AG09309 (cell line): ENCODE measurements around the gene REG1B.

Experiments
- DNase-seq: peaks from one replicate; pipeline ENCODE4 v3.0.0-alpha.2; 2010; ENCODE audit warnings: low read depth
- H3K4me3 ChIP-seq: 2 replicates; pipeline ENCODE4 v1.5.1; 2011; ENCODE audit warnings: mild to moderate bottlenecking, low read depth, low read length, moderate library complexity; ENCODE audit not compliant: control insufficient read depth
- TF ChIP-seq, protein P1 (sequence below): IDR thresholded peaks from 2 replicates; pipeline ENCODE4 v1.5.1; 2011; ENCODE audit warnings: mild to moderate bottlenecking, low read depth, low read length, inconsistent platforms; ENCODE audit not compliant: insufficient read depth, control insufficient read depth; ENCODE audit errors: missing control alignments

Gene REG1B

GRCh38 chr2:79086255-79086654 lies 1.5 kb downstream of the REG1B start:
- H3K4me3 ChIP-seq = no peak overlapping the region
- TF ChIP-seq, protein P1, sequence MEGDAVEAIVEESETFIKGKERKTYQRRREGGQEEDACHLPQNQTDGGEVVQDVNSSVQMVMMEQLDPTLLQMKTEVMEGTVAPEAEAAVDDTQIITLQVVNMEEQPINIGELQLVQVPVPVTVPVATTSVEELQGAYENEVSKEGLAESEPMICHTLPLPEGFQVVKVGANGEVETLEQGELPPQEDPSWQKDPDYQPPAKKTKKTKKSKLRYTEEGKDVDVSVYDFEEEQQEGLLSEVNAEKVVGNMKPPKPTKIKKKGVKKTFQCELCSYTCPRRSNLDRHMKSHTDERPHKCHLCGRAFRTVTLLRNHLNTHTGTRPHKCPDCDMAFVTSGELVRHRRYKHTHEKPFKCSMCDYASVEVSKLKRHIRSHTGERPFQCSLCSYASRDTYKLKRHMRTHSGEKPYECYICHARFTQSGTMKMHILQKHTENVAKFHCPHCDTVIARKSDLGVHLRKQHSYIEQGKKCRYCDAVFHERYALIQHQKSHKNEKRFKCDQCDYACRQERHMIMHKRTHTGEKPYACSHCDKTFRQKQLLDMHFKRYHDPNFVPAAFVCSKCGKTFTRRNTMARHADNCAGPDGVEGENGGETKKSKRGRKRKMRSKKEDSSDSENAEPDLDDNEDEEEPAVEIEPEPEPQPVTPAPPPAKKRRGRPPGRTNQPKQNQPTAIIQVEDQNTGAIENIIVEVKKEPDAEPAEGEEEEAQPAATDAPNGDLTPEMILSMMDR = no peak
- no peak for DNase-seq

DNA sequence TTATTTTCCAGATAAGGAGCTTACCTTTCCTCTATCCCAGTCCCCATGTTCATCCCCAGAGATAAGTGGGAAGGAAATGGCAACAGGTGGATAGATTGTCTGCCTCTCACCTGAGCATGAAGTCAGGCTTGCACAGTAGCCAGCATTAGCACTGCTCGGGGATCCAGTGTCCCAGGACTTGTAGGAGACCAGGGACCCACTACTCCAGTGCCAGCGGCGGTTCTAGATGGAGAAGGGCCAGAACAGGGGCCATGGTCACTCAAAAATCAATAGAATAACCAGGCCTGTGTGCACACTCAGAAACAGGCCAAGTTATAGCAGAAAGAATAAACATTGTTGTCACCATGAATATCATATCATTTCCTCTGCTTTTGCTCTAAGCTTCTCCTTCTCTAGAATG lies 2.4 kb downstream of the REG1B start:
- no peak for DNase-seq
- no peak overlapping the region for H3K4me3 ChIP-seq
- TF ChIP-seq, protein P1 = no peak

DNA sequence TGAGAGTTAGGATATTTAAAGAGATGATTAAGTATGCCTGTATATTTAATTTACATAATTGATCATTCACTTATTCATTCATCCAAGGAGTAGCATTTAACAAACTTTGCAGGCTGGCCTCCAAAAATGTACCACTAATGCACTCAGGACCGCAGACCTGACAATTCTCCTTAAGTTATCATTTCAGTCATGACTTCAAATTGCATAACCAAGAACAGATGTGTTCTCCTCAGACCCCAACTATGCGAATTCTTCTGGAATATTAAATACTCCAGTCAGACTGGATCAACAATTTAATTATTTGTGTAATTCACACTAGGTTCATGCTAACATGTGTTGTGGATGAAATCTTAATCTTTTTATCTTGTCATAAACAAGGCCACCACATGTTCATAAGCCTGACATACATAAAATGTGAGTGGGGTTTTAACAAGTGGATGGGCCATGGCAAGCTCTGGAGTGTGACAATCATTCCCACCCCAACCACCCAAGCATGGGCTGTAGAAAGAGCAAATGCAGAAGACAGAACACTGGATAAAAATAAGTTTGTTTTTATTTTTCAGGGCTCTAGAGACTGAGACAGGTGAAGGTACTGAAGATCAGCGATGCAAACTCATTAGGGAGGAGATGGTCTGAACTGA lies 3.2 kb downstream of the REG1B start:
- TF ChIP-seq, protein P1 = no peak
- DNase-seq = no peak
- H3K4me3 ChIP-seq = no peak overlapping the region

GRCh38 chr2:79083597-79084251 lies 4.1 kb downstream of the REG1B start:
- H3K4me3 ChIP-seq = no peak overlapping the region
- DNase-seq = no peak
- TF ChIP-seq, protein P1 = no peak

- no peak overlapping the region for H3K4me3 ChIP-seq
- DNase-seq = no peak
- TF ChIP-seq, protein P1 = no peak
Observed at GRCh38 chr2:79082987-79083386, 4.8 kb downstream of the REG1B start.

DNA sequence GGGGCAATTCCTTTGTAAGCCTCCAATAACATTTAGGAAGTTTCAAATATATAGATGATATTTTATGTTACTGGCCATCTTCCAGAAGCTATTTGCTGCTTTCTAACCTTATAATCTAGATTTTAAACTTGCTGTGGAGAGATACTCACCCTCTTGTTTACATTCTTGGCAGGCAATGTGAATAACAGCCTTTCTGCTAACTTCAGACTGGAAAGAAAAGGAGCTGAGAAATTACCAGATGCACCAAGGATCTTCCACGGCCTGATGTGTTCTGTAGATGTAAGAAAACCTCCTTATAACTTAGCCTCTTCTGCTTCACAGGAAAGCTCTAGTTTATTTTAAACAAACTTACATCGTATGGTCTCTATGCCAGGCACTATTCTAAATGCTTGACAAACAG lies 16.7 kb downstream of the REG1B start:
- TF ChIP-seq, protein P1 = no peak
- DNase-seq = no peak
- H3K4me3 ChIP-seq = no peak overlapping the region
